Islet precursor cell (in vitro differentiated cells): ENCODE measurements around the gene G6PC2.
"Not testable (repeated sequence)": the region's sequence is repeated elsewhere in the genome, so short reads cannot be mapped to it uniquely, and the experiment has no call there.

ENCODE experiments used
- DNase-seq: peaks from one replicate; pipeline ENCODE4 v3.0.0-alpha.2; 2018

The G6PC2 gene

DNA sequence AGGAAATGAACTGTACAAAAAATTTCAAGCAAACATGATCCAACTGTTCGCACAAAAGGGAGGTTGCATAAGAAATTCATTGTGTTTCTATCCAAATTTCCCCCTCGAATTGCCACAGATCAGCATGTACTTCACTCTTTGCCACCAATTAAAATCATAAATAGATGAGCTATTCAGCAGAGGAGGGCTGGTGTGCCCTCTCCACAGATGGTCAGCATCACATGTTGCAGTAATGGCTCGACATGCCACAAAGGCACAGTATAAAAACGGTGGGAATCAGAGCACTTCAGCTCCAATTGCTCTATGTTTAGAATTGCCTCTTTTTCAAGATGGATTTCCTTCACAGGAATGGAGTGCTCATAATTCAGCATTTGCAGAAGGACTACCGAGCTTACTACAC is at the start of gene G6PC2:
Gene G6PC2, plus strand, starts transcription at position 289 of the 400 bp plus-strand sequence. Its CDS starts 41 bp downstream, at position 330.
- DNase-seq: no peak

- no peak for DNase-seq
These were observed 49.3 kb upstream of the G6PC2 start for GRCh38 chr2:168851674-168852320.

DNA sequence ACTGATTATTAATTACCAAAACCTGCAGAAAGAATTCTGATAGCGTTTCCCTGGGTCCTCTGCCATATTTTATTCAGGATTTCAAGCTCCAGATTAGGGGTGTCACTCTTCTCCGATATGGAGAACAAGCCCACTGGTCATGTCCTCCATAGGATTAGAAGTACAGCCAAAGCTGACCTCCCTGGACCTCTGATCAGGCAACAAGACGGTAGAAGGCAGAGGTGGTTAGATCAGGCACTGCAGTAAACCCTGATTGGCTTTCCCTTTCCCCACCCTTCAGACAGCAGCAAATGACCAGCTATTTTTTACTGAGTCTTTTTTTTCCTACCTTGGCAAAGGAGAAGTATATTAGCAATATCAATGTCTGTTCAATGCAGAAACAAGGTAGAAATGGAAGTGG is 48.6 kb upstream of the G6PC2 start:
- no peak for DNase-seq

- no peak for DNase-seq
These were observed 47.6 kb upstream of the G6PC2 start for GRCh38 chr2:168853471-168853870.

DNA sequence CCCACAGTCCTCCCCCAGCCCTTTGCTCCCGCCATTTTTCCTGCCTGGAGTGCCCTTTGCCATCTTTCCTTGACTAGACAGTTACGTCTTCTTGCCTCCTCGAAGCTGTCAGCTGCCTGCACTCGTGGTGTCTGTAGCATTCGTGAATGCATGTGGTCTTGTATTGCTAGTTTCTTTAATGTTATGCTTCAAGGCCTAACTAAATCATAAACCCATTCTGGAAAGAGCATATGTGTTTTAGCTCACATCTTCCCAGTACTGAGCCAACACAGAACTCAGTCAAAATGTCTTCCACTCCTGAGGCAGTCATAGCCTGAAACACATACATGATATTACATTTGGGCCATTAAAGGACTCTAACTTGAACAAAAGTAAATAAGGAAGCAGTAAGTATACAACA is 46.4 kb upstream of the G6PC2 start:
- DNase-seq: no peak

DNA sequence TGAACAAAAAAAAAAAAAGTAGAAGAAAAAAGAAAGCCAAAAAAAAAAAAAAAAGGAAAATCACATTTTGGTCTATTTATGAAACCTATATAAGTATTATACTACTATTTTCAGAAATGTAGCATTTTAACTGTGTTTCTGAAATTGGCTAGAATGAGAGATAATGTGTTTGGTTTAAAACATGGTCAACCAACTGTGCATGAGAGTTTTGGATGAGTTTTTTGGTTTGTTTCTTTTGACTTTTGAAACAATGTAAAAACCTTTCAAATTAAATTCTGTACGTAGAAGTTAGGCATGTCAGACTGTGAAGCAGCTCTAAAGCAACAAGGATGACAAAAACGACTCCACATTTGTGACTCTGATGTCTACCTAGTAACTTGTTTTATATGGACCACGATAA is 45.5 kb upstream of the G6PC2 start:
- DNase-seq: no peak

DNA sequence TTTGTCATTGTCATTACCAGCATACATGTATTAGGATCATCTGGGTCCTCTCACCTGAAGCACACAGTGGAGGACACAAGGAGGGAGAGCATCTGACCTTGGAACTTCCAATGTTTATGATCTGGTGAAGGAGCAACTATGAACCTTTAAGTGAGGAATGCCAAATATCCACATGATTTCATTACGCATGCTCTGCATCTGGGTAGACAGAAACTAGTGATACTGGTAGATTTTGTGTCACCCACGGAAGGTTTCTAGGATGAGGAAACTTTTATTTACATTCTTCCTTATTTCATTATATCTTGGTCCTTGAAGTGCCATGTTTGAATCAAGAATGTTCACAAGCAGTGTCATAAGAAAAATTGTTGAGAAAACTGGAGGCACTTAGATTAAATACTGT is 42.9 kb upstream of the G6PC2 start:
- DNase-seq: no peak

- not testable (repeated sequence) for DNase-seq
These were observed 33.9 kb upstream of the G6PC2 start for GRCh38 chr2:168867164-168867563.

DNA sequence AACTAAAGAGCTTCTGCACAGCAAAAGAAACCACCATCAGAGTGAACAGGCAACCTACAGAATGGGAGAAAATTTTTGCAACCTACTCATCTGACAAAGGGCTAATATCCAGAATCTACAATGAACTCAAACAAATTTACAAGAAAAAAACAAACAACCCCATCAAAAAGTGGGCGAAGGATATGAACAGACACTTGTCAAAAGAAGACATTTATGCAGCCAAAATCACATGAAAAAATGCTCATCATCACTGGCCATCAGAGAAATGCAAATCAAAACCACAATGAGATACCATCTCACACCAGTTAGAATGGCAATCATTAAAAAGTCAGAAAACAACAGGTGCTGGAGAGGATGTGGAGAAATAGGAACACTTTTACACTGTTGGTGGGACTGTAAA is 30.7 kb upstream of the G6PC2 start:
- not testable (repeated sequence) for DNase-seq

DNA sequence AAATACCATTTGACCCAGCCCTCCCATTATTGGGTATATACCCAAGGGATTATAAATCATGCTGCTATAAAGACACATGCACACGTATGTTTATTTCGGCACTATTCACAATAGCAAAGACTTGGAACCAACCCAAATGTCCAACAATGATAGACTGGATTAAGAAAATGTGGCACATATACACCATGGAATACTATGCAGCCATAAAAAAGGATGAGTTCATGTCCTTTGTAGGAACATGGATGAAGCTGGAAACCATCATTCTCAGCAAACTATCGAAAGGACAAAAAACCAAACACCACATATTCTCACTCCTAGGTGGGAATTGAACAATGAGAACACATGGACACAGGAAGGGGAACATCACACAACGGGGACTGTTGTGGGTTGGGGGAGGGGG is 30.3 kb upstream of the G6PC2 start:
- not testable (repeated sequence) for DNase-seq

GRCh38 chr2:168874368-168875054 is 26.6 kb upstream of the G6PC2 start:
- DNase-seq: no peak

- DNase-seq: not testable (repeated sequence)
These were observed 18.9 kb upstream of the G6PC2 start for GRCh38 chr2:168882163-168882562.

GRCh38 chr2:168884975-168885374 is 16.1 kb upstream of the G6PC2 start:
- DNase-seq: no peak

DNA sequence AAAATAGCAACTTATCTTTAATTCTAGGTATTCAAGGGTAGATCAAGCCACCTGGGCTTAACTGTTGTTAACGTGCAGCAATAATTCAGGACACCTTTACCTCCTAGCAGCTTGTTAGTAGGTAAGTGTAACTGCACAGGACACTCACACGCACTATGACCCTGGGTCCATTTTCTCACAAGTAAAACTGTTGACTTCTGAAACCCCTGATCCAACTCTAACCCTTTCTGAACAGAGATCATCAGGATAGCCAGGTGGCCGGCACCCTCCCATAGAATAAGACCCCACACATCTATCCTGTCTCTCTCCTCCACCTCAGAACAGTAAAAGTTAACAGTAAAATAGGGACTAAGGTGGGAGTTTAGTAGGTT is 11.5 kb upstream of the G6PC2 start:
- DNase-seq: no peak

DNA sequence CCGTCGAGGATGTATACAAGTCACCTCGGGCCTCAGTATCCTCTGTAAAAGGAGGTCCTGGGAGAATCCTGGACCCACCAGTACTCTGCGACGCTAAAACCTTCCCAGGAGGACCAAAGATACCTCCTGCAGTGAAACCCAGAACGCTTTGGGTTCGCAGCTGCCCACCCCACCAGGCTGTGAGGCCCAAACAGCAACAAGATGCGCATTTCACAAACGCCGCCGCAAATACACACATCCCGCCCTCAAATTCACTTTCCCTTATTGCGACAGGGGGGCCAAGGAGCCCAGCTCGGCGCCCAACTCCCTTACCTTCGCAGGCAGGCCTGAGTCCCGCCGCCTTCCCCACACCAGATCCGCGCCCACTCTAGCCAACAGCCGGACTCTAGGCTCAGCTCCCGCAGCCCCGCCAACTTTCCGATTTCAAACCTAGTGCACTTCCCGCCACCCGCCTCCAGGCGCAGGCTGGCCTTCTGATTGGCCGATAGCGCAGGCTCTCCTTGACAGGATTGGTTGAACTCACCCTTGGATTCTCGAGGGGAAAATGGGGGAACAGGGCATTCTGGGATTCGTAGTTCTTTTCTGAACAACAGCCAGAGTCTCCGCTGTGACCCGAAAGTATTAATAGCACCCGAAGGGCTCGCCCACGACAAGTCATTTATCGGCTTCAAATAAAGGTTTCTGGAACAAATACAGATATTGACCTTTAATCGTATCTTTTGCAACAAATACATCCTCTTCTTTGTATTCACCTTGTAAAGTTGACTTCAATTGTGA is 10.9 kb upstream of the G6PC2 start, which contains the start of gene SPC25:
Gene SPC25, minus strand, starts transcription at position 425 of the 777 bp plus-strand sequence. CDS start 911 bp downstream, outside the sequence.
- peak; percentile 97 for DNase-seq

- DNase-seq: no peak
These were observed 8.8 kb upstream of the G6PC2 start for GRCh38 chr2:168892327-168892726.

GRCh38 chr2:168894101-168894500 is 7.0 kb upstream of the G6PC2 start:
- no peak for DNase-seq

GRCh38 chr2:168894720-168895119 is 6.4 kb upstream of the G6PC2 start:
- no peak for DNase-seq

- DNase-seq: no peak
These were observed 5.3 kb upstream of the G6PC2 start for GRCh38 chr2:168895771-168896170.

DNA sequence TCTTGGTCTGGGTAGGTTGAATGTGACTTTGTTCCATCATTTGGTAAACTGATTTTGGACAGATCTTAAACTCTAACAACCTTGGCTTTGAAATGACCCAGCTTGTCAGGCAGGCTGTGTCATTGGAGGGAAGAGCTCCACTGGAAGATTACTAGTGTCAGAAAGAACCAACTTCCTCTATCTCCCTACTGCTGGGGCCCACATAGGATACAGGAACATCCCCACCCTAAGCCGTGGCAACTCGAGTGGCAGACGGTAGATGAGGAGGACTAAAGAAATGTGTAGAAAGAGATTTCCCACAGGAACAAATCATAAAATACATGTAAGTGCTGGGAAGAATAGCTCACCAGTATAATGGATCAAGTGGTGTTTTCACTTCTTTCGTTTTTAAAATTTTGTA is 4.3 kb upstream of the G6PC2 start:
- DNase-seq: no peak

DNA sequence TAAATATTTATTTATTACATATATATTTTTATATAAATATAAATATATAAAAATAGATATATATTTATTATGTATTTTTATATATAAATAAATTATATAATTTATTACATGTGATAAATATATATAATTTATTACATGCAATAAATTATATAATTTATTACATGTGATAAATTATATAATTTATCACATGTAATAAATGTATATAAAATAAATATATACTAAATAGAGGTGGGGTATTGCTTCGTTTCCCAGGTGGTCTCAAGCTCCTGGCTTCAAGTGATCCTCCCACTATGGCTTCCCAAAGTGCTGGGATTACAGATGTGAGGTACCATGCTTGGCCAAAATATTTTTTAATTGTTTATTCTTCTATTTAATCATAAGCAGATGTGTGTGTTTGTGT is 3.6 kb upstream of the G6PC2 start:
- no peak for DNase-seq

DNA sequence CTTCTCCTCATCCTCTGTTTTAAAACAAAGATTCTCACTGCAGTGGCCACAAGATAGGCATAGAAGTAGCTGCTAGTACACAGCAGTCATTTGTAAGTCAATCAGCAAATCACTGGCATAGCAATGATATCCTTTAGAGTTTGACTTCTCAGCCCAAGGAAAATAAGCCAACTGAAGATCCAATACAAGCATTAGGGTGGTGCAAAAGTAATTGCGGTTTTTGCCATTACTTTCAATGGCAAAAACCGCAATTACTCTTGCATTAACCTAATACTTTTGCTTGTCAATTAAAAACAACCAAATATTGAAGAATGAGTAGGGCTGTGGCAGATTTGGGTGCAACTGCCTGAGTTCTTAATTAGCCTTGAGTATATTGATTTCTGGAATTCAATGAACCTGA is 2.8 kb downstream of the G6PC2 start:
- DNase-seq: no peak

DNA sequence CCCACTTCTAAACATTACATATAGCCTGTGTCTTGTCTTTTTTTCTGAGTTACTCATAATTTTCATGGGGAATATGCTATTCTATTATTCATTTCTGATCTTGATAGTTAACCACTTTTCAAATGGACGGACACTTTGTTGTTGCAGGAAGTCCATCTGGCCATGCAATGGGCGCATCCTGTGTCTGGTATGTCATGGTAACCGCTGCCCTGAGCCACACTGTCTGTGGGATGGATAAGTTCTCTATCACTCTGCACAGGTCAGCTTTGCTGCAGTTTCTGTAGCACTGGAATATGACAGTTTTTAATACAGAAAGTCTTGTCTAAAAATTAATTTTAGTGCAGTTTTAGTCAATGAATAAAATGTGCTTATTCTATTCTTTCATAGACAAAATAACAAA is 3.3 kb downstream of the G6PC2 start:
- DNase-seq: no peak
